Amniotic epithelial cell (primary cell): ENCODE results near the gene NME1.
"Not testable (repeated sequence)": the region's sequence is repeated elsewhere in the genome, so short reads cannot be mapped to it uniquely, and the experiment has no call there.

Source experiments
- DNase-seq: peaks from one replicate; pipeline ENCODE4 v3.0.0-alpha.2; 2010; ENCODE audit warnings: low read depth

NME1 gene

GRCh38 chr17:51153210-51154072 is at the start of gene NME1:
Gene NME1, plus strand, starts transcription at chr17:51153559. Its CDS starts 2,096 bp downstream, at chr17:51155655.
- DNase-seq = peak; percentile 100

- peak; percentile 48 for DNase-seq
Observed at GRCh38 chr17:51107778-51108177, 45.6 kb upstream of the NME1 start.

GRCh38 chr17:51112303-51113222 is 40.8 kb upstream of the NME1 start:
- DNase-seq = peak; percentile 63

GRCh38 chr17:51115179-51115578 is 38.2 kb upstream of the NME1 start:
- no peak for DNase-seq

GRCh38 chr17:51118330-51119195 is 34.8 kb upstream of the NME1 start:
- DNase-seq = no peak

GRCh38 chr17:51119415-51120356 is 33.7 kb upstream of the NME1 start:
- DNase-seq = peak; percentile 32

GRCh38 chr17:51120357-51120738 is 33.0 kb upstream of the NME1 start:
- peak; percentile 38 for DNase-seq

GRCh38 chr17:51120739-51121619 is 32.4 kb upstream of the NME1 start, which contains the start of gene SPAG9:
Gene SPAG9, minus strand, starts transcription at chr17:51120868. Its CDS starts 212 bp downstream, at chr17:51120656.
- DNase-seq = peak; percentile 92

GRCh38 chr17:51121620-51122472 is 31.5 kb upstream of the NME1 start:
- DNase-seq = peak; percentile 87

- not testable (repeated sequence) for DNase-seq
Observed at GRCh38 chr17:51122473-51123115, 30.8 kb upstream of the NME1 start.

- DNase-seq = no peak
Observed at GRCh38 chr17:51124640-51125503, 28.5 kb upstream of the NME1 start.

- DNase-seq = no peak
Observed at GRCh38 chr17:51128076-51128475, 25.3 kb upstream of the NME1 start.

GRCh38 chr17:51132964-51133319 is 20.4 kb upstream of the NME1 start:
- no peak for DNase-seq

- no peak for DNase-seq
Observed at GRCh38 chr17:51133365-51133764, 20.0 kb upstream of the NME1 start.

GRCh38 chr17:51135956-51136355 is 17.4 kb upstream of the NME1 start:
- no peak for DNase-seq

GRCh38 chr17:51142597-51142996 is 10.8 kb upstream of the NME1 start:
- DNase-seq = no peak
